Hair follicular keratinocyte (primary cell): Measurements from ENCODE around the gene ST8SIA5. TPM values are rescaled to one million over a fixed set of nuclear protein-coding genes. Genes with fewer than 3 reads are reported as not detected.

Source experiments
- total RNA-seq: library from RNA; depleted of rRNA; stranded (reverse); fragments of >200 nt; gene quantifications from 2 replicates; pipeline ENCODE4 v1.2.3, GENCODE V29; 2015

ST8SIA5 gene, protein sequence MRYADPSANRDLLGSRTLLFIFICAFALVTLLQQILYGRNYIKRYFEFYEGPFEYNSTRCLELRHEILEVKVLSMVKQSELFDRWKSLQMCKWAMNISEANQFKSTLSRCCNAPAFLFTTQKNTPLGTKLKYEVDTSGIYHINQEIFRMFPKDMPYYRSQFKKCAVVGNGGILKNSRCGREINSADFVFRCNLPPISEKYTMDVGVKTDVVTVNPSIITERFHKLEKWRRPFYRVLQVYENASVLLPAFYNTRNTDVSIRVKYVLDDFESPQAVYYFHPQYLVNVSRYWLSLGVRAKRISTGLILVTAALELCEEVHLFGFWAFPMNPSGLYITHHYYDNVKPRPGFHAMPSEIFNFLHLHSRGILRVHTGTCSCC
- total RNA-seq = not detected in 2 replicates

DNA sequence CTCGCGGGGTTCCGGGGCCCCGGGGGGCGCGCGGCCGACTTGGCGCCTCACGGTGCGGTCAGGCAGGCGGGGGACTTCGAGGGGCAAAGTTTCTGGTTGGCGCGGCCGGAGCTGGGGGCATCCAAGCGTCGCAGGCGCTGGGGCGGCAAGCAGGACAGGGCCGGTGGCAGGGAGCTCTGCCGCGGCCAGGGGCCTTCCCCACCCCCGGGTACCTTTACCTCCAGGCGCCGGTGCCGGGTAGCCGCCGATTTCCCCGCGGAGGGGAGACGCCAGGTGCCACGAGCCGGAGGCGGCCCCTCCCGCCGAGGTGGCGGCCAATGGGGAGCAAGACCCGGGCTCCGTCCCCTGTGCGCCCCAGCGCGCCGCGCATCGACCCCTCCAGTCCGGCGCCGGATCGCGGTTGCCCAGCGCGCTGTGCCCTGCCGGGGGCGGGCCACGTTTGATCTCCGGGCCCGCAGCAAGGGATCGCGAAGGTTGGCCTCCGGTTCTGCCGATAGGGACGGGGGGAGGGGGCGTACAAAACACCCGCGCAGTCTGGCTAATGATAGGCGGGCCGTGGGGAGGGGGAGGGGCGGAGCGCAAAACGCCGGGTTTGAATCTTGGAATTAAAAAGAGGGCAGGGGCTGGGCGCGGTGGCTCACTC lies at the start of gene ST8SIA5:
ST8SIA5 (minus strand) TSS at position 495 of the 643 bp plus-strand sequence. CDS start 545 bp downstream, outside the sequence.

DNA sequence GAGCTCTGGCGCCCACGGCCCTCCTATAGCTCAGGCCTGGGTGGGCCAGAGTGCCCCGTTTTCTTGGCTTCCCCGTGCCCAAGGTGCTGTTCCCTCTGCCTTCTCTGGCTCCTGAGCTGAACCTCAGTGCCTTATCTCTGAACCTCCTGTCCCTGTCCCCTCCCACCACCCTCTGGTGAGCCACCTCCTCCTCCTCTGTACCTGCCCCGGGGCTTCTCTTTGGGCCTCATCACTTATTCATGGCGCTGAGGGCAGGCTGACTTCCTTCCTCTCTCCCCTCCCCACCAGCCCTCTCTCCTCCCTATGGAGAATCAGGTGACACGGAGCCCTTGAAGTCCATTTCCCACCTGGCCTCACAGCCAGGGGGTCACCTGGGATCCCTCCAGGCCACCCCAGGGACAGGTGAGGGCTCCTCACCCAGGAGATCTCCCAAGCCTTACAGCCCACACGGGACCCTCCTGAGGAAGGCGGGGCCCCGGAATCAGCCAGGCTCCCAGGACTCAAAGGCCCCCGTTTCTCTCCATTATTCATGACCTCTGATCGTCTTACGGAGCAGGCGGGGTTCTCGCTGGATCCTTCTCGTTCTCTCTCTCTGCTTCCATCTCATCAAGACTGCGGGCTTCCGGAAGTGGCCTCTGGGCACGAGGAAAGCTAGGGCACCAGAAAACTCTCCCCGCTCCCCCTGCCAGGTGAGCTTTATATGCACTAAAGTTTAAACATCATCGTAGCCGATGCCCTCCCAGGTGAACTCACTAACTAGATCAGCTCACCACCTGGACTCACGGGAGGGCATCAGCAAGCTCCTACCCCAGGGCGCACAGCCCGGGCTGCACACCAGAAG lies 99.5 kb downstream of the ST8SIA5 start, which contains the start of gene LOXHD1:
LOXHD1 (minus strand) TSS at position 106 of the 841 bp plus-strand sequence. CDS start 187 bp downstream, outside the sequence.

Other genes starting within 250 kb of the ST8SIA5 start
- gene LOXHD1, start 99.8 kb downstream of the ST8SIA5 start, total RNA-seq = not detected in 2 replicates
- gene PIAS2, start 160.5 kb upstream of the ST8SIA5 start, total RNA-seq = 6.2 and 7.1 TPM in 2 replicates
- 0.76 and 1.2 TPM in 2 replicates for gene KATNAL2, start 160.5 kb upstream of the ST8SIA5 start, total RNA-seq